GM18505 (cell line): ENCODE results near the gene TAOK3.

ENCODE experiments used
- ATAC-seq: cut with Tn5 transposase; IDR thresholded peaks from one replicate; pipeline ENCODE4 v1.9.1; 2021; ENCODE audit not compliant: unreplicated experiment
- POLR2A ChIP-seq: IDR thresholded peaks from 4 replicates; pipeline ENCODE4 v1.6.1; 2011; ENCODE audit warnings: borderline replicate concordance; ENCODE audit not compliant: insufficient read depth, insufficient read length; ENCODE audit errors: extremely low read depth

TAOK3 gene

GRCh38 chr12:118377884-118378470 is 5.3 kb upstream of the TAOK3 start:
- no peak for TF ChIP-seq POLR2A
- no peak for ATAC-seq

- no peak for ATAC-seq
These were observed 4.5 kb upstream of the TAOK3 start for GRCh38 chr12:118377021-118377883.

GRCh38 chr12:118376089-118377020 is 3.6 kb upstream of the TAOK3 start, which contains the start of gene SUDS3:
Gene SUDS3, plus strand, starts transcription at chr12:118376555. Its CDS starts 137 bp downstream, at chr12:118376692.
- peak; percentile 47 for TF ChIP-seq POLR2A
- no peak for ATAC-seq

More at GRCh38 chr12:118377021-118377883, 4.5 kb upstream of the TAOK3 start:
- peak; percentile 10 for TF ChIP-seq POLR2A

- no peak for ATAC-seq
- no peak for TF ChIP-seq POLR2A
These were observed 2.6 kb upstream of the TAOK3 start for GRCh38 chr12:118375348-118375747.

- TF ChIP-seq POLR2A, result no peak
These were observed 2.2 kb upstream of the TAOK3 start for GRCh38 chr12:118374909-118375308.

GRCh38 chr12:118374126-118374725 is 1.5 kb upstream of the TAOK3 start:
- no peak for ATAC-seq
- TF ChIP-seq POLR2A, result no peak

More at GRCh38 chr12:118374909-118375308, 2.2 kb upstream of the TAOK3 start:
- no peak for ATAC-seq

DNA sequence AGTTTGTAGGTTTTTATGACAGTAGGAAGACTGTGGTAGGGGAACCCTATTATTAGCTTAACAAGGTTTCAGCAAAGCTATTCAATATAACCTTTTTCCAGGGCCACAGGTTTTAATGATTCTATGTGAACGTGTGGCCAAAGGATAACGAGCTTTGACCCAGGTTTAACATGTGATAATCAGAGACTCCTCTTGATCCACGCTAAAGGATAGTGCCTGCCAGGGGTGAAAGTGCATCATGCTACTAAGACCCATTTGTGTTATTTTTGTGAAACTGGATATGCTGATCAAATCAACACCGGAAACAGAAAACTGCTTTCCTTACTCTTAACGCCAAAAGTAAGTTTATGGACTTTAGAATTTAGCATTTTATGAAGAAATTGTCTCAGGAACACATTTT is 909 bp upstream of the TAOK3 start:
- no peak for TF ChIP-seq POLR2A
- no peak for ATAC-seq

DNA sequence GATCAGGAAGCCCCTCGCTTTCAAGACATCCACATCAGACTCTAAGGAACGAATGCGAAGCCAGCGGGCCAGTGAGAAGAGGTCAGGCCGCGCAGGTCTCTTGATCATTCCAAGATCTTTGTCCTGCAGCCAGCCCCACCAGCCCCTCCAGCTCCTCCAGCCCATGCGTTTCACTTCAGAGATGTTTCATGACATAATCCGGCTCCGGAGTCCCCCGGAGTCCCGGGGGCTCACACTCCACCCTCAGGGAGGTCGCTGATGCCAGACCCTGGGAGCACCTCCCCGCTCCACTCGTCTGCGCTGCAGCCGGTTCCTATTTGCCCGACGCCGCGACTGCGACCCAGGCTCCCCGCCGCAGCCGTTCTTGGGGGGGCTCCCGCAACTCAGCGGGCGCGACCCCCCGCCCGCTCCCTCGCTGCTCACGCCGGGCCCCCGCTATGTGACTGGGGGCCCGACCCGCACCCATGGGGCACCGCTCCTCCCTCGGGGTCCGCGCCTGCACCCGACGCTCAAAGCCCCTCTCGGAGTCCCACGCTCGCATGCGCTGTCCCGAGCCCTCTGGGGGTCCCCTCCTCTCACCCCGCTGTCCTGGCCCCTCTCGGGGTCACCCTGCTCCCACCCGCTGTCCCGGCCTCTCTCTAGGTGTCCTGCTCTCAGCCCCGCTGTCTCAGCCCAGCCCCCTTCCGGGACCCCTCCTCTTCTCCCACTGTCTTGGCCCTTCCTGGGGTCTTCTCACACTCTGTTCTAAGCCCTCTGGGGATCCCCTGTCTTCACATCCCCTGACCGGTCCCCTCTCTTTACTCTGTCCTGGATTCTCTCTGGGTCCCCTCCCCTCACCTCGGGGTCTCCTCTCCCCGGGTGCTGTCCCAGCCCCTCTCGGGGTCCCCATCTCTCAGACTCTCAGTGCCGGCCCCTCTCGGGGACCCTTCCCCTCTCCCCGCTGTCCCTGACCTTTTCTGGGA is 1.1 kb downstream of the TAOK3 start:
- no peak for ATAC-seq
- no peak for TF ChIP-seq POLR2A

DNA sequence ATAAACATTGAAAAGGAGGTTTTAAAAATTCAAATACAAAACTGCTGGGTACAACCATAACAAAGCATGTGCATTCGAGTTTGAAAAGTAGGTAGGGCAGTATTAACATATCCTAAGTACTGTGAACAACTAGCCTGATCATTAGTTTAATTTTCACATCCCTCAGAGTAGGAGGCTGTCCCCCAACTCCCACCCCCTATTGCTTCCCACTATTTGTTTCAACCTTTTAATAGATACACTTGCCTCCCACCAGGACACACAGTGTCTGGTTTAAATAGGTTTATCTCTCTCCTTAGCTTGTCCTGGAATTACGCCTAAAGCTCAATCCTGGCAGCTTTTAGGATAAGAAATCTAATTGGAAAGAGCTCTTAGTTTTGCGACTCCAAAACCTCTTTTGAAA is 2.1 kb downstream of the TAOK3 start:
- no peak for TF ChIP-seq POLR2A
- no peak for ATAC-seq

- no peak for TF ChIP-seq POLR2A
- no peak for ATAC-seq
These were observed 3.9 kb downstream of the TAOK3 start for GRCh38 chr12:118368821-118369220.

DNA sequence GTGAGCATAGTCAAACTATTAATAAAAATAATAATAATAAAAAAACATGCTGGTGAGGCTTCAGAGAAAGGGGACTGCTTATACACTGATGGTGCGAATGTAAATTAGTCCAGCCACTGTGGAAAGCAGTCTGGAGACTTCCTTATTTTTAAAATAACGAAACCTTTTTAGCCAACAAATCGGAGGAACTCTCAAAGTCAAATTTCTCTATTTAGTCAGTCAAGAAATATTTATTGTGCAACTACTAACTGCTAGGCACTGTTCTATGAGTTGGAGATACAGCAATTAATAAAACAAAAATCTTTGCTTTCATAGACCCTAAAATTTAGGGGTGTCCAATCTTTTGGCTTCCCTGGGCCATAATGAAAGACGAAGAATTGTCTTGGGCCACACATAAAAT is 10.8 kb downstream of the TAOK3 start:
- no peak for TF ChIP-seq POLR2A
- ATAC-seq, result no peak

DNA sequence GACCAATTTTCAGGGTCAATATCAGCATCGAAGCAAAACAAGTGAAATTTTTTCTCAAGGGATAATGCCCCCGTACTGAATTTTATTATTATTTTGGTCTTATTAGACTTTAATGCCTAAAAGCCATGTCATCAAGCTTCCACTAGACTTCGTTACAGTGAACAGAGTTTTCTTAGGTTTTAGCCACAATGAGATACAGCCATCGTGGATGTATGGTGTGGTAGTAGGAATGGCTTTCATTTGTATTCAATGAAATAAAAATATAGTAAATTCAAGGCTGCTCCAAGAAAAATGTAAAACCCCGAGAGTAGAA is 11.7 kb downstream of the TAOK3 start:
- ATAC-seq, result no peak
- TF ChIP-seq POLR2A, result no peak
